ENCODE measurements around the gene PKP4. TPM values are rescaled to one million over a fixed set of nuclear protein-coding genes. Genes with fewer than 3 reads are reported as not detected.

PKP4 gene
- total RNA-seq, 1 donor = 47.4 TPM

- no peak for DNase-seq (ENCODE audit: insufficient read length, low spot score, missing footprints)
- no peak overlapping the region for H3K4me3 ChIP-seq (ENCODE audit: insufficient read depth, low read length)
- TF ChIP-seq, protein P1, sequence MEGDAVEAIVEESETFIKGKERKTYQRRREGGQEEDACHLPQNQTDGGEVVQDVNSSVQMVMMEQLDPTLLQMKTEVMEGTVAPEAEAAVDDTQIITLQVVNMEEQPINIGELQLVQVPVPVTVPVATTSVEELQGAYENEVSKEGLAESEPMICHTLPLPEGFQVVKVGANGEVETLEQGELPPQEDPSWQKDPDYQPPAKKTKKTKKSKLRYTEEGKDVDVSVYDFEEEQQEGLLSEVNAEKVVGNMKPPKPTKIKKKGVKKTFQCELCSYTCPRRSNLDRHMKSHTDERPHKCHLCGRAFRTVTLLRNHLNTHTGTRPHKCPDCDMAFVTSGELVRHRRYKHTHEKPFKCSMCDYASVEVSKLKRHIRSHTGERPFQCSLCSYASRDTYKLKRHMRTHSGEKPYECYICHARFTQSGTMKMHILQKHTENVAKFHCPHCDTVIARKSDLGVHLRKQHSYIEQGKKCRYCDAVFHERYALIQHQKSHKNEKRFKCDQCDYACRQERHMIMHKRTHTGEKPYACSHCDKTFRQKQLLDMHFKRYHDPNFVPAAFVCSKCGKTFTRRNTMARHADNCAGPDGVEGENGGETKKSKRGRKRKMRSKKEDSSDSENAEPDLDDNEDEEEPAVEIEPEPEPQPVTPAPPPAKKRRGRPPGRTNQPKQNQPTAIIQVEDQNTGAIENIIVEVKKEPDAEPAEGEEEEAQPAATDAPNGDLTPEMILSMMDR (IDR thresholded peaks at IDR 0.05; ENCODE audit: extremely low read depth, low read depth, low read length) = no peak
- peaks cover 16% of the 10 kb centered on the region for H3K36me3 ChIP-seq (ENCODE audit: insufficient read depth, low read length)
- no peak overlapping the region for H2AFZ ChIP-seq (ENCODE audit: low read length)
- no peak overlapping the region for H3K27ac ChIP-seq (ENCODE audit: low read depth, low read length)
- H3K4me1 ChIP-seq (ENCODE audit: insufficient read depth, low read length) = no peaks in the 10 kb centered on the region
- no peaks in the 10 kb centered on the region for H4K20me1 ChIP-seq (ENCODE audit: insufficient read depth, low read length)
- no peaks in the 10 kb centered on the region for H3K9me3 ChIP-seq (ENCODE audit: low read depth, low read length)
- H3K79me2 ChIP-seq (ENCODE audit: insufficient read depth, low read length) = peaks cover 4% of the 10 kb centered on the region
- H3K4me2 ChIP-seq (ENCODE audit: insufficient read depth, low read length) = no peak overlapping the region
- H3K27me3 ChIP-seq (ENCODE audit: insufficient read depth, low read length) = no peaks in the 10 kb centered on the region
Measured at GRCh38 chr2:158544998-158545397, 88.2 kb downstream of the PKP4 start.

GRCh38 chr2:158546412-158547144 lies 89.8 kb downstream of the PKP4 start:
- no peak overlapping the region for H3K27ac ChIP-seq (ENCODE audit: low read depth, low read length)
- peaks cover 4% of the 10 kb centered on the region for H3K79me2 ChIP-seq (ENCODE audit: insufficient read depth, low read length)
- H3K4me1 ChIP-seq (ENCODE audit: insufficient read depth, low read length) = no peaks in the 10 kb centered on the region
- no peak overlapping the region for H3K4me2 ChIP-seq (ENCODE audit: insufficient read depth, low read length)
- H3K4me3 ChIP-seq (ENCODE audit: insufficient read depth, low read length) = no peak overlapping the region
- TF ChIP-seq, protein P1 (IDR thresholded peaks at IDR 0.05; ENCODE audit: extremely low read depth, low read depth, low read length) = no peak
- H3K27me3 ChIP-seq (ENCODE audit: insufficient read depth, low read length) = no peaks in the 10 kb centered on the region
- H3K36me3 ChIP-seq (ENCODE audit: insufficient read depth, low read length) = peaks cover 16% of the 10 kb centered on the region
- no peak overlapping the region for H2AFZ ChIP-seq (ENCODE audit: low read length)
- H3K9me3 ChIP-seq (ENCODE audit: low read depth, low read length) = no peaks in the 10 kb centered on the region
- no peak for DNase-seq (ENCODE audit: insufficient read length, low spot score, missing footprints)
- H4K20me1 ChIP-seq (ENCODE audit: insufficient read depth, low read length) = no peaks in the 10 kb centered on the region

- DNase-seq (ENCODE audit: insufficient read length, low spot score, missing footprints) = no peak
- Histone ChIP-seq H3K9me3 (ENCODE audit: low read depth, low read length) (no peaks in the 10 kb centered on the region), H3K4me2 (ENCODE audit: insufficient read depth, low read length) (no peak overlapping the region), H3K36me3 (ENCODE audit: insufficient read depth, low read length) (peaks cover 7% of the 10 kb centered on the region), H3K4me3 (ENCODE audit: insufficient read depth, low read length) (no peak overlapping the region), H3K79me2 (ENCODE audit: insufficient read depth, low read length) (peaks cover 3% of the 10 kb centered on the region), H3K27ac (ENCODE audit: low read depth, low read length) (no peak overlapping the region), H3K27me3 (ENCODE audit: insufficient read depth, low read length) (no peaks in the 10 kb centered on the region), H3K4me1 (ENCODE audit: insufficient read depth, low read length) (no peaks in the 10 kb centered on the region), H2AFZ (ENCODE audit: low read length) (no peak overlapping the region), H4K20me1 (ENCODE audit: insufficient read depth, low read length) (no peaks in the 10 kb centered on the region)
- TF ChIP-seq, protein P1 (IDR thresholded peaks at IDR 0.05; ENCODE audit: extremely low read depth, low read depth, low read length) = no peak
Measured at GRCh38 chr2:158553257-158553656, 96.5 kb downstream of the PKP4 start.

GRCh38 chr2:158554996-158555395 lies 98.2 kb downstream of the PKP4 start:
- Histone ChIP-seq H3K9me3 (ENCODE audit: low read depth, low read length) (no peaks in the 10 kb centered on the region), H2AFZ (ENCODE audit: low read length) (no peak overlapping the region), H3K27me3 (ENCODE audit: insufficient read depth, low read length) (no peaks in the 10 kb centered on the region), H4K20me1 (ENCODE audit: insufficient read depth, low read length) (no peaks in the 10 kb centered on the region), H3K79me2 (ENCODE audit: insufficient read depth, low read length) (peaks cover 7% of the 10 kb centered on the region), H3K4me2 (ENCODE audit: insufficient read depth, low read length) (no peak overlapping the region), H3K4me1 (ENCODE audit: insufficient read depth, low read length) (no peaks in the 10 kb centered on the region), H3K27ac (ENCODE audit: low read depth, low read length) (no peak overlapping the region), H3K4me3 (ENCODE audit: insufficient read depth, low read length) (no peak overlapping the region), H3K36me3 (ENCODE audit: insufficient read depth, low read length) (no peaks in the 10 kb centered on the region)
- TF ChIP-seq, protein P1 (IDR thresholded peaks at IDR 0.05; ENCODE audit: extremely low read depth, low read depth, low read length) = no peak
- no peak for DNase-seq (ENCODE audit: insufficient read length, low spot score, missing footprints)

Data from osteoblast (primary cell).